Posterior cingulate gyrus (tissue), 11 donors: ENCODE results near the gene CRABP1.
A peak's percentile ranks its signal among the peaks of the same experiment; 100 is the strongest.

Source experiments
- DNase-seq, 10 donors: peaks; one replicate each; pipeline versions ENCODE4 v3.0.0 to v3.0.0-alpha.2; 2020 to 2021; ENCODE audit warnings: mixed read lengths in 3 of 10
- intact Hi-C: fragments of 100-400 bp; cut with DNase I; formaldehyde crosslinking; loops from one replicate; pipeline ENCODE4 v1.15.1; 2023

The CRABP1 gene

GRCh38 chr15:78340231-78341056, at the start of gene CRABP1:
Gene CRABP1, plus strand, starts transcription at chr15:78340353. Its CDS starts 76 bp downstream, at chr15:78340429.
- peak in 1 of 10 donors; percentile 69 for DNase-seq
- intact Hi-C loops = no loop called here

DNA sequence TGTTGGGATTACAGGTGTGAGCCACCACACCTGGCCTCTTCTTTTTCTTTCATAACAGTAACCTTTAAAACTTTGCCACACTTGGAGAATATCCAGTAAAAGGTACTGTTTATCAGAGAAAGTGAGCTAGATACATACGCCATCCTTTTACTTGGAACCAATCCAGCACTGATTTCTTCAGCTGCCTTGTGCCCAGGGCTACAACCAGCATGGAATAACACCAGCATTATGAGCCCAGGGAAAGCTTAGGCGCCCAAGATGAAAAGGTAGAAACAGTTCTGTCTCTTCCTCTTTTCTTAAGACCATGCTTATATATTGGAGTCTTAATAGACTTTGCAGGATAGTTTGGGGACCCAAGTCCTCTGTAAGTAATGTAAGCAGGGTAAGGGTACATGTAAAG, 49.1 kb upstream of the CRABP1 start:
- intact Hi-C loops = no loop called here
- no peak for DNase-seq

GRCh38 chr15:78291698-78292097, 48.5 kb upstream of the CRABP1 start:
- intact Hi-C loops = no loop called here
- DNase-seq = no peak

- DNase-seq = no peak
- intact Hi-C loops = no loop called here
Observed at GRCh38 chr15:78292219-78292618, 47.9 kb upstream of the CRABP1 start.

GRCh38 chr15:78299101-78299930, 40.8 kb upstream of the CRABP1 start, which contains the start of gene SKIC8:
Gene SKIC8, minus strand, starts transcription at chr15:78299609. Its CDS starts 3,923 bp downstream, at chr15:78295686.
- peak; percentile 79 to 99 (median 89) for DNase-seq
- intact Hi-C loops = no loop called here

DNA sequence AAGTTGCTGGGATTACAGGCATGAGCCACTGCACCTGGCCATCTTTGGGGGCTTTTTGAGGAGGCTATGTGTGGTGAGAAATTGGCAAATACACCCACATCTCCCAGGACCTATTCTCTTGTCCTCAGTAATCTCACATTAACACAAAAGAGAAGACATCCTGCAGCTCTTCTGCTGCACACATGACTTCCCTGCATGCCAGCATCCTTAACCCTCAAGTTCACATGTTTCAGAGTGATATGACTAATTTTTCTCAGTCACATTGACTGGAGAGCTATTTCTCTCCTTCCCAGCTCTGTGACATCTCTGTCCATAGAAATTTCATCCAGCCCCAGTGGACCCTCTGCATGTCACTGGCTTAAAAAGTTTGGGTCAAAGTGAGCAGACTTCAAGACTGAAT, 38.8 kb upstream of the CRABP1 start:
- no peak for DNase-seq
- intact Hi-C loops = no loop called here

DNA sequence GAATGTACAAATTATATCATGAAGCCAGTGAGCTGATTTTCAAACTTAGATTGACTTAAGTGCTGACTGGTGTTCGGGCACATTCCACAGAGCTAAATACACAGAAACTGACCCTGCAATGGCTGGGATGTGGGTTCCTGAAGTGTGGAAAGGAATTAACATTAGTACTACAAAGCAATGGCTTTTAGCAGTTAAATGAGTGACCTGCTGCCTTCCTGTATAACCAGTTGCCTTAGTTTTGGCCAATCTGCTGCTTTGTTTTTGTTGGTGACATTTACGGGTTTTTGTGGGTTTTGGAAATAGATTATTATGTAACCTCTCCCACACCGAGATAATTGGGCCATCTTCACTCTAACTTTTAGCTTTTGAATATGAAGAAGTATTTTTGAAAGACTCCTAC, 38.3 kb upstream of the CRABP1 start:
- no peak for DNase-seq
- intact Hi-C loops = no loop called here

- intact Hi-C loops = no loop called here
- no peak for DNase-seq
Observed at GRCh38 chr15:78302579-78303312, 37.4 kb upstream of the CRABP1 start.

GRCh38 chr15:78304216-78305066, 35.7 kb upstream of the CRABP1 start:
- intact Hi-C loops = no loop called here
- no peak for DNase-seq

GRCh38 chr15:78306176-78306774, 33.9 kb upstream of the CRABP1 start:
- no peak for DNase-seq
- intact Hi-C loops = no loop called here

DNA sequence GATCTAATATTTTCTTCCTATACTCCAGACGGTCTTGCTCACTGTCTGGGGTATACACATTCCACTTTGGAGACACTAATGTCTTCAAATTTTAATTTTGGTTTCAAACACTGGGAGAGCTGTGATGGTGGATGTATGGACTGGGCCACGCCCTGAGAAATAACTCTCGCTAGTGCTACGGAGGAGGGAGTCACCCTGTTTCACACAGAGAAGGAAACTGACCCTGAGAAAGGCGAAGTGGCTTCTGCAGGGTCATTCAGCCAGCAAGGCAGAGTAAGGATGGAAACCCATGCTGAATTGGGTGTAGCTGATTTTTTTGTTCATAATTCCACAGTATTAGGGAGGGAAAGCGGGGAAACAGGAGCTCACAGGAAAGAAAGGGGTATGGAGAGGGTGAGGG, 32.2 kb upstream of the CRABP1 start:
- intact Hi-C loops = loop anchor here (1.0 to 2.0 kb wide), 2 partner anchors 107 to 115 kb away; no protein-coding TSS in a partner anchor
- DNase-seq = no peak

DNA sequence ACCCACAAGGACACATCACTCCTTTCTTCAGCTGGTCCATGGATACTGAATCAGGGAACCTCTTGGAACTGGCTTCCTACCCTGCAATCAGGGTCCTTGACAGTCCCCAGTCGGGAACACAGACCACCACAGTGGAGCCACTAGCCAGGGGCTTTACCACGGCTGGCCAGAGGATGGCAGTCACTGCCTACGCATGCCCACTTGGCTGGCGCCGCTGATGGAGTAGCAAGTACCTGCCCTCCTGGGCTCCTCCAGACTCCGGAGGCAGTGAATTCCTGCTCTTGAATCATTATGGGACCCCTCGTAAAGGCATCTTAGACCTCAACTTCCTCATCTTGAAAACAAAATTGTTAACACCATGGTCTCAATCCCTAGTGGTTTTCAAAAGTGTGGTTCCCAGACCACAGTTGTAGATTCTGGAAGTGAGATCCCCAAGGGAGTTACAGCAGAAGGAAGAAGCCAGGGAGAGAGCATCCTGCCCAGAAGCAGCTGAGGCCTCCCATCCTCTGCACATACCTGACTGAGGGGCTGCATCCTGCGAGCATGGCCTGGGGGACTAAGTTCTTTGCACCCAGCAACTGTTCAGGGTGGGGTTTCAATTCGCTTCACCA, 31.6 kb upstream of the CRABP1 start:
- intact Hi-C loops = loop anchor here (1.0 to 2.0 kb wide), 2 partner anchors 106 to 115 kb away; no protein-coding TSS in a partner anchor
- DNase-seq = peak; percentile 66 to 97 (median 85)

DNA sequence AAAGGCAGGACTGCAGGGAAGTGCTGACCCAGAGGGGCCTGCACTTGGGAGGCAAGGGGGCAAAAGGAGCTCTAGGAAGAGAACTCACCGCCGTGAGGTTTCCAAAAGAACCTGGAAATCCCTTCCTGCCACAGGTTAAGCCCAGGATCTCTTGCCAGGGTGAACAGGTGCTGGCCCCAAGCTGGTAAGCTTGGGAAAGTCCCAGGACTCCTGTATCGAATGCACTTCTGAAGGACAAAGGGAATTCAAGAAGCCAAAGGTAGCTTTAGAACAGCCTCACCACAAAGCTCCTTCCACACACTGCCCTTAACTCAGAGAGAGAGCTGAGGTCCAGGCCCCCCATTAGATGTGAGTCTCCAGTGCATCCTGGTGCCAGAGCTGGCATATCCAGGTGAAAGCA, 28.9 kb upstream of the CRABP1 start:
- intact Hi-C loops = loop anchor here (2.0 kb wide), 1 partner anchor 172 kb away; no protein-coding TSS in a partner anchor

DNA sequence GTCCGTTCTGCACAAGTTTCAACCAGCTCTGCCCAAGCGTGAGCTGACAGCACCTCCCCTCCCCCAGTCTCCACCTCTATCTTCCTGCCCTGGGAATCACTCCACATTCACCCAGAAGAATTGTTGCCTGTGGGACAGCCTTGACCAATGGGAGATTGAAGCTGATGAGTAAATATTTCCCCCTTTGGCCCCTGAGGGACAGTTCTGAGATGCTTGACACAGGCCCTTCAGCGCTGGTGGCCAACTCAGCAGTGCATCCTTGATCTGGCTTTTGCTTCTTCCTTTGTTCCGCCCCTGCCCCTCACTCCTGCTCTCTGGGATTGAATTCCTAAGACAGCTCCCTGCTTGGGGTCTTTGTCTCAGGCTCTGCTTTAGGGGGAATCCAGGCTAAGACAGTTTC, 27.6 kb upstream of the CRABP1 start:
- intact Hi-C loops = no loop called here
- DNase-seq = no peak

More for the DNA sequence above, 28.9 kb upstream of the CRABP1 start:
- DNase-seq = no peak

DNA sequence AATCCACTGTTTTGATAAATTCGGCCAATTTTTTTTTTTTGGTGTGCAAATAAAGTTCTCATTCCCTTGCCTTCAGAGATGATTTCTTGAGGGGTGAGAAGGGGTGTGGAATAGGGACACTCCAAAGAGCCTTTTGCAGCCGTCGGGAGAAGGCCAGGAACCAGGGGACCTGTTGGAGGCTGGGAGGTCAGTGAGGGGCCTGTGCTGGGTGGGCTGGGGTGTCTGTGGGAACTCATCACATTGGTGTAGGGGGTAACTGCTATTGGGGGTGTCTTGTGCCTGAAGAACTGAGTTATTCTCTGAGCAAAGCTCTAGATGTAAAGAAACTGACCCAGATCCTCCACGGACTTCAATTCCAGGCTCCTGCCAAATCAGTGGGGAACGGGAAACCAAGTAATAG, 27.2 kb upstream of the CRABP1 start:
- intact Hi-C loops = no loop called here
- DNase-seq = no peak

DNA sequence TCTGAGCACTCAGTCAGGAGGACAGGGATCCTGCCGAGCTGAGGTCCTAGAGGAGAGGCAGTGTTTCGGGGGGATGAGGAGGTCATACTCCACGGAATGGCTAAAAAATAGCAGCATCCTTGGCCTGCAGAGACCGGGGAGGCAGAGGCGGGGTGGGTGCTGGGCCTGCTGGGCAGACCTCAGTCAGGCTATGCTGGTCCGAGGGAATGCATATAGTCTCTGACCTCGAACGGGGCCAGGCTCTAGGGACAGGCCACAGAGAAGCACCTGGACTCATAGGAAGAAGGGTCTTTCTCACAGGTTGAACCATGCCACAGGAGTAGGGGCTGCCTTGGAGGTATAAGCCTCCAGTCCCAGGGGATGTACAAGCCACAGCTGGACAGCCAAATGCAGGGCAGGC, 26.8 kb upstream of the CRABP1 start:
- intact Hi-C loops = no loop called here

GRCh38 chr15:78314181-78314581, 26.0 kb upstream of the CRABP1 start:
- DNase-seq = no peak
- intact Hi-C loops = no loop called here

More for the DNA sequence above, 26.8 kb upstream of the CRABP1 start:
- DNase-seq = no peak

GRCh38 chr15:78315686-78316282, 24.4 kb upstream of the CRABP1 start:
- intact Hi-C loops = no loop called here
- peak in 1 of 10 donors; percentile 29 for DNase-seq
